Osteocyte (in vitro differentiated cells): Measurements from ENCODE around the gene KCTD4. TPM values are rescaled to one million over a fixed set of nuclear protein-coding genes. Genes with fewer than 3 reads are reported as not detected.
A peak's percentile ranks its signal among the peaks of the same experiment; 100 is the strongest.

Experiments
- DNase-seq: peaks from one replicate; pipeline ENCODE4 v3.0.0; 2021; ENCODE audit warnings: mixed read lengths; ENCODE audit not compliant: unreplicated experiment; ENCODE audit errors: extremely low spot score
- H3K27ac Mint-ChIP-seq: one replicate; pipeline ENCODE4 v1.8.0; 2021; ENCODE audit warnings: mild to moderate bottlenecking, mixed read lengths; ENCODE audit not compliant: unreplicated experiment
- H3K27me3 Mint-ChIP-seq: one replicate; pipeline ENCODE4 v1.8.0; 2021; ENCODE audit warnings: mixed read lengths; ENCODE audit not compliant: unreplicated experiment
- H3K36me3 Mint-ChIP-seq: one replicate; pipeline ENCODE4 v1.8.0; 2021; ENCODE audit warnings: mixed read lengths; ENCODE audit not compliant: unreplicated experiment
- H3K4me1 Mint-ChIP-seq: one replicate; pipeline ENCODE4 v1.8.0; 2021; ENCODE audit warnings: mixed read lengths; ENCODE audit not compliant: unreplicated experiment
- H3K4me3 Mint-ChIP-seq: one replicate; pipeline ENCODE4 v1.8.0; 2021; ENCODE audit warnings: mild to moderate bottlenecking, moderate library complexity, mixed read lengths; ENCODE audit not compliant: unreplicated experiment
- H3K9me3 Mint-ChIP-seq: one replicate; pipeline ENCODE4 v1.8.0; 2021; ENCODE audit warnings: mixed read lengths; ENCODE audit not compliant: unreplicated experiment
- CTCF ChIP-seq: fragments of 200-600 bp; sonication (generic); IDR thresholded peaks from 2 replicates; pipeline ENCODE4 v1.5.0; 2021; ENCODE audit warnings: antibody characterized with exemption, mild to moderate bottlenecking, moderate library complexity
- total RNA-seq: library from RNA; stranded (reverse); gene quantifications from 2 replicates; pipeline ENCODE4 v1.2.1, GENCODE V29; 2021

The KCTD4 gene
- total RNA-seq, 1 donor from 2014 or later, result not detected

GRCh38 chr13:45180303-45180702 is 20.5 kb downstream of the KCTD4 start:
- no peak for TF ChIP-seq CTCF
- H3K4me3 Mint-ChIP-seq, result no peak overlapping the region
- H3K27me3 Mint-ChIP-seq, result no peaks in the 10 kb centered on the region
- H3K4me1 Mint-ChIP-seq, result peaks cover 25% of the 10 kb centered on the region
- no peak overlapping the region for H3K27ac Mint-ChIP-seq
- peaks cover 3% of the 10 kb centered on the region for H3K36me3 Mint-ChIP-seq
- DNase-seq, result no peak
- H3K9me3 Mint-ChIP-seq, result no peaks in the 10 kb centered on the region

- no peak overlapping the region for H3K4me3 Mint-ChIP-seq
- H3K36me3 Mint-ChIP-seq, result peaks cover 3% of the 10 kb centered on the region
- no peak for TF ChIP-seq CTCF
- no peaks in the 10 kb centered on the region for H3K27me3 Mint-ChIP-seq
- no peak for DNase-seq
- peaks cover 25% of the 10 kb centered on the region for H3K4me1 Mint-ChIP-seq
- H3K27ac Mint-ChIP-seq, result no peak overlapping the region
- H3K9me3 Mint-ChIP-seq, result no peaks in the 10 kb centered on the region
These were observed 21.4 kb downstream of the KCTD4 start for GRCh38 chr13:45179428-45179827.

DNA sequence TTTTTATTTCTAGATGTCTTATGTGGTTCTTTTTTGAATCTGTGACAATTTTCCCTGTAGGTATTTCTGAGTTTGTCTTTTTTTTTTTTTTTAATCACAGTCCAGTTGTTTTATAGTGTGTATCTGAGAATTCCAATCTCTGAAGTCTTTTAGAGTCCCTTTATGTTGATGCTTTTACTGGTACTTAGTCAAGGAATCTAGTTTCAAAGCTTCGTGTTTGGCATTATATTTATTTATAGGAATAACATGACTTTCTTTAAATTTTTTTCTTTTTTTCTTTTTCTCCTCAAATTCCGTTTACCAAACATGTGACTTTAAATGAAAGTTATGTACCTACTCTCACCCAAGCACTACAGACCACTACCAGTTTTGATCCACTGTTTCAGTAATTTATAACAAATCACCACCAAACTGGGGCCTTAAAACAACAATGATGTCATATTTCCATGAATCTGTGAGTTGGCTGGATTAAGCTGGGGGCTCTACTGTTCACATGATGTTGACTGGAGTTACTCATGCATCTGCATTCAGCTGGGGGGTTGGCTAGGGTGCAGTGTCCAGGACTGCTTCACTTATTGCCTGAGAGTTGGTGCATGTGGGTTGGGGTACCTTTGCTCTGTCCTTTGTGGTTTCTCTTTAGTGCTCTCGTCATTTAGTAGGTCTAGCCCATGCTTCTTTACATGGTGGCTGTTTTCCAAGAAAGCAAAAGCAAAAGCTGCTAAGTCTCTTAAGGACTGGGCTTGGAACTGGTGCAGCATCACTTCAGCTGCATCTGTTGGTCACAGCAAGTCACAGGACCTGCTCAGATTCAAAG is 22.3 kb downstream of the KCTD4 start:
- peak overlapping the region; percentile 85 for H3K27ac Mint-ChIP-seq
- no peaks in the 10 kb centered on the region for H3K27me3 Mint-ChIP-seq
- DNase-seq, result no peak
- H3K9me3 Mint-ChIP-seq, result no peaks in the 10 kb centered on the region
- peaks cover 3% of the 10 kb centered on the region for H3K36me3 Mint-ChIP-seq
- H3K4me1 Mint-ChIP-seq, result peaks cover 25% of the 10 kb centered on the region
- H3K4me3 Mint-ChIP-seq, result no peak overlapping the region
- TF ChIP-seq CTCF, result no peak

- H3K27me3 Mint-ChIP-seq, result no peaks in the 10 kb centered on the region
- no peak for DNase-seq
- H3K4me1 Mint-ChIP-seq, result peaks cover 19% of the 10 kb centered on the region
- TF ChIP-seq CTCF, result no peak
- H3K27ac Mint-ChIP-seq, result no peak overlapping the region
- H3K4me3 Mint-ChIP-seq, result no peak overlapping the region
- peaks cover 11% of the 10 kb centered on the region for H3K36me3 Mint-ChIP-seq
- H3K9me3 Mint-ChIP-seq, result no peaks in the 10 kb centered on the region
These were observed 26.4 kb downstream of the KCTD4 start for GRCh38 chr13:45174478-45174877.

DNA sequence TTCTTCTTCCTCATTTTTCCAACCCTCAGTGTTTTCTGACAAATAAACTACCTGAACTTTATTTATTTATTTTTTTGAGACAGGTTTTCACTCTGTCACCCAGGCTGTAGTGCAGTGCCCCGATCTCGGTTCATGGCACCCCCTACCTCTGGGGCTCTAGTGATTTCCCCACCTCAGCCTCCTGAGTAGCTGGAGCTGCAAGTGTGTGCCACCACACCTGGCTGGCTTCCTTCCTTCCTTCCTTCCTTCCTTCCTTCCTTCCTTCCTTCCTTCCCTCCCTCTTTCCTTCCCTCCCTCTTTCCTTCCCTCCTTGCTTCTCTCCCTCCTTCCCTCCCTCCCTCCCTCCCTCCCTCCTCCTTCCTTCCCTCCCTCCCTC is 32.3 kb downstream of the KCTD4 start:
- peaks cover 15% of the 10 kb centered on the region for H3K36me3 Mint-ChIP-seq
- H3K27ac Mint-ChIP-seq, result no peak overlapping the region
- H3K4me1 Mint-ChIP-seq, result peaks cover 4% of the 10 kb centered on the region
- no peak overlapping the region for H3K4me3 Mint-ChIP-seq
- H3K9me3 Mint-ChIP-seq, result no peaks in the 10 kb centered on the region
- DNase-seq, result no peak
- TF ChIP-seq CTCF, result no peak
- no peaks in the 10 kb centered on the region for H3K27me3 Mint-ChIP-seq
